Measurements from ENCODE around the gene PDE7B. TPM values are rescaled to one million over a fixed set of nuclear protein-coding genes. Genes with fewer than 3 reads are reported as not detected.
"Not testable (repeated sequence)": the region's sequence is repeated elsewhere in the genome, so short reads cannot be mapped to it uniquely, and the experiment has no call there.

PDE7B gene
- total RNA-seq, 4 donors from 2014 or later, result 1.4 to 11.6 (median 3.5) TPM

GRCh38 chr6:136136274-136136673, 284.8 kb downstream of the PDE7B start:
- no peak for TF ChIP-seq POLR2A (IDR thresholded peaks at IDR 0.05)
- TF ChIP-seq, protein P1, sequence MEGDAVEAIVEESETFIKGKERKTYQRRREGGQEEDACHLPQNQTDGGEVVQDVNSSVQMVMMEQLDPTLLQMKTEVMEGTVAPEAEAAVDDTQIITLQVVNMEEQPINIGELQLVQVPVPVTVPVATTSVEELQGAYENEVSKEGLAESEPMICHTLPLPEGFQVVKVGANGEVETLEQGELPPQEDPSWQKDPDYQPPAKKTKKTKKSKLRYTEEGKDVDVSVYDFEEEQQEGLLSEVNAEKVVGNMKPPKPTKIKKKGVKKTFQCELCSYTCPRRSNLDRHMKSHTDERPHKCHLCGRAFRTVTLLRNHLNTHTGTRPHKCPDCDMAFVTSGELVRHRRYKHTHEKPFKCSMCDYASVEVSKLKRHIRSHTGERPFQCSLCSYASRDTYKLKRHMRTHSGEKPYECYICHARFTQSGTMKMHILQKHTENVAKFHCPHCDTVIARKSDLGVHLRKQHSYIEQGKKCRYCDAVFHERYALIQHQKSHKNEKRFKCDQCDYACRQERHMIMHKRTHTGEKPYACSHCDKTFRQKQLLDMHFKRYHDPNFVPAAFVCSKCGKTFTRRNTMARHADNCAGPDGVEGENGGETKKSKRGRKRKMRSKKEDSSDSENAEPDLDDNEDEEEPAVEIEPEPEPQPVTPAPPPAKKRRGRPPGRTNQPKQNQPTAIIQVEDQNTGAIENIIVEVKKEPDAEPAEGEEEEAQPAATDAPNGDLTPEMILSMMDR (IDR thresholded peaks at IDR 0.05), result no peak
- Histone ChIP-seq H3K4me3 (no peak overlapping the region), H3K4me1 (no peaks in the 10 kb centered on the region), H3K27ac (no peak overlapping the region), H3K36me3 (no peaks in the 10 kb centered on the region), H3K27me3 (no peaks in the 10 kb centered on the region), H3K9me3 (no peaks in the 10 kb centered on the region)
- DNase-seq, result no peak

DNA sequence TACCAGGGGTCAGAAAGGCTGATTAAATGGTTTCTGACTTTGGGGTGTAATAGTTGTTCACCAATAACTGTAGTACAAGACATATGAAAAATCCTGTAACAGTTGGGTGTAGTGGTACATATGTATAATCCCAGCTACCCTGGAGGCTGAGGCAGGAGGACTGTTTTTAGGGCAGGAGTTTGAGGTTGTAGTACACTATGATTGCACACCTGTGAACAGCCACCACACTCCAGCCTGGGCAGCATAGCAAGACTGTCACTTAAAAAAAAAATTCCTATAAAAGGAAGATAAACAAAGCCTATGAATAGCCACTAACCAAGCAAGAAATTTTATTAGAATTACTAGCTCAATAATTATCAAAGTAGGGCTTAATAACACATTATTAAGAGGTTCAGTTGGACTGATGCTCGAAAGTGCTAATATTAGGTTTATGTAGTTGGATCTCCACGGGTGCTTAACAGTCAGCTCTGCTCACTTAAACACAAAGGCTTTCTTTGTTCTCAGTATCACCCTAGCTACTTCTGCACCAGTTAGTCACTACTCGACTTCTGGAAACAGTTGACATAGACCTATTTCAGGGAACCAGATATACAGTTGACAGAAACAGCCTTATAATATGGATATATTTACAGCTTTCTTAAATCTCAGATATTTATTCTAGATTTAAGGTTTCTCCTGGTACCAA, 285.6 kb downstream of the PDE7B start:
- H3K27me3 ChIP-seq, result no peaks in the 10 kb centered on the region
- DNase-seq, result no peak
- no peaks in the 10 kb centered on the region for H3K36me3 ChIP-seq
- H3K4me3 ChIP-seq, result no peak overlapping the region
- no peak overlapping the region for H3K27ac ChIP-seq
- no peaks in the 10 kb centered on the region for H3K4me1 ChIP-seq
- no peak for TF ChIP-seq POLR2A (IDR thresholded peaks at IDR 0.05)
- TF ChIP-seq, protein P1 (IDR thresholded peaks at IDR 0.05), result no peak
- no peaks in the 10 kb centered on the region for H3K9me3 ChIP-seq

- no peak overlapping the region for H3K27ac ChIP-seq
Observed at GRCh38 chr6:136137739-136138402, 286.4 kb downstream of the PDE7B start.

GRCh38 chr6:136139111-136139510, 287.6 kb downstream of the PDE7B start:
- H3K9me3 ChIP-seq, DNase-seq, H3K4me1 ChIP-seq, H3K27me3 ChIP-seq, H3K27ac ChIP-seq, H3K4me3 ChIP-seq, H3K36me3 ChIP-seq: not testable (repeated sequence)

More at GRCh38 chr6:136137739-136138402, 286.4 kb downstream of the PDE7B start:
- Histone ChIP-seq H3K4me3 (no peak overlapping the region), H3K36me3 (no peaks in the 10 kb centered on the region), H3K27me3 (no peaks in the 10 kb centered on the region), H3K4me1 (no peaks in the 10 kb centered on the region), H3K9me3 (no peaks in the 10 kb centered on the region)
- TF ChIP-seq, protein P1 (IDR thresholded peaks at IDR 0.05), result no peak
- TF ChIP-seq POLR2A (IDR thresholded peaks at IDR 0.05), result no peak
- no peak for DNase-seq

GRCh38 chr6:136144251-136145023, 292.9 kb downstream of the PDE7B start:
- no peaks in the 10 kb centered on the region for H3K27me3 ChIP-seq
- H3K36me3 ChIP-seq, result no peaks in the 10 kb centered on the region
- H3K4me3 ChIP-seq, result no peak overlapping the region
- H3K4me1 ChIP-seq, result no peaks in the 10 kb centered on the region
- no peak overlapping the region for H3K27ac ChIP-seq
- no peaks in the 10 kb centered on the region for H3K9me3 ChIP-seq
- TF ChIP-seq, protein P1 (IDR thresholded peaks at IDR 0.05), result no peak
- no peak for TF ChIP-seq POLR2A (IDR thresholded peaks at IDR 0.05)
- DNase-seq, result no peak

- no peak for TF ChIP-seq POLR2A (IDR thresholded peaks at IDR 0.05)
- TF ChIP-seq, protein P1 (IDR thresholded peaks at IDR 0.05), result no peak
- Histone ChIP-seq H3K36me3 (no peaks in the 10 kb centered on the region), H3K27me3 (no peaks in the 10 kb centered on the region), H3K27ac (no peak overlapping the region), H3K4me1 (no peaks in the 10 kb centered on the region), H3K4me3 (no peak overlapping the region), H3K9me3 (no peaks in the 10 kb centered on the region)
- no peak for DNase-seq
Observed at GRCh38 chr6:136146130-136146529, 294.6 kb downstream of the PDE7B start.

Measured in Peyer's patch (tissue), 4 donors.